A549 (cell line): Measurements from ENCODE around the gene ATG5.

Experiments
- CEBPB ChIP-seq, 2 experiments: fragments of >200 bp in 1 of 2; sonication (Bioruptor Twin) in 1 of 2; formaldehyde crosslinking in 1 of 2; IDR thresholded peaks; 2 replicates each; pipeline ENCODE4 v1.6.1; 2012 to 2016
- CTCF ChIP-seq: fragments of >200 bp; sonication (Bioruptor Twin); formaldehyde crosslinking; IDR thresholded peaks from 3 replicates; pipeline ENCODE4 v1.5.1; 2016
- HOXB5 ChIP-seq: fragments of 250-450 bp; sonication (Bioruptor Pico); IDR thresholded peaks from 2 replicates; pipeline ENCODE4 v1.5.0; 2020; ENCODE audit warnings: mild to moderate bottlenecking, moderate library complexity
- POLR2AphosphoS2 ChIP-seq: conservative IDR thresholded peaks from 2 replicates; pipeline ENCODE4 v1.6.1; 2012; ENCODE audit warnings: low read length, improper control_type of control experiment, inconsistent platforms

GRCh38 chr6:106356378-106356777, 30.8 kb upstream of the ATG5 start:
- TF ChIP-seq CTCF (no peak), HOXB5 (CRISPR knock-in tag) (no peak), CEBPB (IDR thresholded peaks at IDR 0.05) (no peak), POLR2AphosphoS2 (no peak)
